Mucosa of descending colon (tissue), 3 donors: ENCODE results near the gene U2AF2. TPM values are rescaled to one million over a fixed set of nuclear protein-coding genes. Genes with fewer than 3 reads are reported as not detected.

Source experiments
- ATAC-seq: fragments of 200-7000 bp; cut with Tn5 transposase; one replicate; pipeline ENCODE4 v1.9.1; 2020; ENCODE audit warnings: mild to moderate bottlenecking, moderate library complexity
- DNase-seq, 3 donors: peaks; one replicate each; pipeline ENCODE4 v3.0.0-alpha.2; 2020
- H3K36me3 ChIP-seq: fragments of 200-600 bp; one replicate; pipeline ENCODE4 v1.8.0; 2021; ENCODE audit warnings: low read depth, mild to moderate bottlenecking
- H3K4me1 ChIP-seq: fragments of 200-600 bp; one replicate; pipeline ENCODE4 v1.8.0; 2021; ENCODE audit warnings: low read depth, mild to moderate bottlenecking
- H3K4me3 ChIP-seq: fragments of 200-600 bp; one replicate; pipeline ENCODE4 v1.8.0; 2021; ENCODE audit warnings: mild to moderate bottlenecking
- H3K9me3 ChIP-seq: fragments of 200-600 bp; one replicate; pipeline ENCODE4 v1.8.0; 2021; ENCODE audit warnings: mild to moderate bottlenecking
- CTCF ChIP-seq: fragments of 200-600 bp; IDR thresholded peaks from one replicate; pipeline ENCODE4 v1.8.0; 2022; ENCODE audit warnings: antibody characterized with exemption, mild to moderate bottlenecking
- intact Hi-C, 2 donors: fragments of 100-400 bp; cut with DNase I in 1 of 2; cut with micrococcal nuclease in 1 of 2; formaldehyde crosslinking; loops; one replicate each; pipeline versions ENCODE4 v1.11.0 to v1.11.1; 2022; cut with DNase I, micrococcal nuclease
- total RNA-seq, 3 donors: library from RNA; stranded (reverse); fragmentation: NEBNext Ultra II Directional in 2 of 3; extraction: Animal tissue kit (Norgen Biotek cat#: 25700) in 2 of 3; gene quantifications; one replicate each; pipeline versions ENCODE4 v1.2.1 to v1.2.4, GENCODE V29; 2021 to 2023
- donor health status: DM: no; HTN: no; CAD: no; lungs with moderate emphysema.
- donor health status: DM: no; HTN: no; CAD: no.
- donor health status: DM: no; HTN: yes; CAD: no.

The U2AF2 gene
- total RNA-seq, 3 donors from 2014 or later = 162 to 194 (median 163) TPM

GRCh38 chr19:55643003-55643886, 11.6 kb upstream of the U2AF2 start, which contains the start of gene ZNF581:
Gene ZNF581 (plus strand): TSS chr19:55643649. CDS start chr19:55644572, 923 bp downstream.
- peaks cover 31% of the 10 kb centered on the region for H3K4me1 ChIP-seq
- peak within 1 kb of the TSS; percentile 68 for H3K4me3 ChIP-seq
- ATAC-seq (peak; percentile 74), DNase-seq (peak; percentile 82 to 89 (median 87))
- intact Hi-C loops = no loop called here
- no peaks in the 10 kb centered on the region for H3K9me3 ChIP-seq
- TF ChIP-seq CTCF = no peak
- no peaks in the 10 kb centered on the region for H3K36me3 ChIP-seq

- TF ChIP-seq CTCF = no peak
- intact Hi-C loops = no loop called here
- Histone ChIP-seq H3K4me3 (peak overlapping the region; percentile 68), H3K4me1 (peaks cover 35% of the 10 kb centered on the region), H3K9me3 (no peaks in the 10 kb centered on the region), H3K36me3 (no peaks in the 10 kb centered on the region)
- DNase-seq = peak; percentile 26 to 61 (median 58)
- ATAC-seq = no peak
These were observed 11.0 kb upstream of the U2AF2 start for GRCh38 chr19:55643887-55644176.

- H3K4me3 ChIP-seq = peak overlapping the region; percentile 68
- H3K9me3 ChIP-seq = no peaks in the 10 kb centered on the region
- ATAC-seq (no peak), DNase-seq (no peak)
- H3K4me1 ChIP-seq = peaks cover 36% of the 10 kb centered on the region
- intact Hi-C loops = no loop called here
- TF ChIP-seq CTCF = no peak
- no peaks in the 10 kb centered on the region for H3K36me3 ChIP-seq
These were observed 10.5 kb upstream of the U2AF2 start for GRCh38 chr19:55644191-55644833.

- no peaks in the 10 kb centered on the region for H3K36me3 ChIP-seq
- no peak for TF ChIP-seq CTCF
- H3K9me3 ChIP-seq = no peaks in the 10 kb centered on the region
- intact Hi-C loops = no loop called here
- no peak for ATAC-seq
- DNase-seq = peak in 1 of 3 donors; percentile 55
- peaks cover 31% of the 10 kb centered on the region for H3K4me1 ChIP-seq
- H3K4me3 ChIP-seq = no peak overlapping the region
These were observed 9.9 kb upstream of the U2AF2 start for GRCh38 chr19:55644842-55645511.

GRCh38 chr19:55645512-55645881, 9.3 kb upstream of the U2AF2 start:
- no peak for ATAC-seq
- no peaks in the 10 kb centered on the region for H3K36me3 ChIP-seq
- no peaks in the 10 kb centered on the region for H3K9me3 ChIP-seq
- no peak for TF ChIP-seq CTCF
- no peak overlapping the region for H3K4me3 ChIP-seq
- peaks cover 27% of the 10 kb centered on the region for H3K4me1 ChIP-seq
- DNase-seq = no peak
- intact Hi-C loops = no loop called here
